Gastroesophageal sphincter (tissue), 4 donors: Measurements from ENCODE around the gene CMTM8. TPM values are rescaled to one million over a fixed set of nuclear protein-coding genes. Genes with fewer than 3 reads are reported as not detected.
A peak's percentile ranks its signal among the peaks of the same experiment; 100 is the strongest.

Source experiments
- ATAC-seq: fragments of 150-250 bp; one replicate; pipeline ENCODE4 v1.9.1; 2016; ENCODE audit warnings: mild to moderate bottlenecking, moderate library complexity
- H3K27ac ChIP-seq, 4 donors: fragments of 200-600 bp; sonication (generic) in 3 of 4; 1 replicate in 3 of 4; 2 replicates in 1 of 4; pipeline ENCODE4 v1.5.1; 2016 to 2019
- H3K27me3 ChIP-seq: fragments of 200-600 bp; sonication (generic); one replicate; pipeline ENCODE4 v1.5.1; 2019
- H3K36me3 ChIP-seq, 2 donors: fragments of 200-600 bp; sonication (generic); one replicate each; pipeline ENCODE4 v1.5.1; 2019; ENCODE audit warnings: control low read depth in 1 of 2
- H3K4me1 ChIP-seq, 3 donors: fragments of 200-600 bp; sonication (generic); 1 replicate in 2 of 3; 2 replicates in 1 of 3; pipeline ENCODE4 v1.5.1; 2016 to 2019; ENCODE audit warnings: control low read depth in 2 of 3
- H3K4me3 ChIP-seq, 2 donors: fragments of 200-600 bp; sonication (generic); one replicate each; pipeline ENCODE4 v1.5.1; 2019; ENCODE audit warnings: mild to moderate bottlenecking in 1 of 2, moderate library complexity in 1 of 2
- H3K9me3 ChIP-seq, 3 donors: fragments of 200-600 bp; sonication (generic); one replicate each; pipeline ENCODE4 v1.5.1; 2017 to 2019; ENCODE audit warnings: control low read depth in 2 of 3
- CTCF ChIP-seq, 4 experiments: fragments of 200-600 bp in 2 of 4; fragments of 450-650 bp in 2 of 4; sonication (generic) in 1 of 4; IDR thresholded peaks; one replicate each; pipeline ENCODE4 v1.5.1; 2017 to 2019; ENCODE audit warnings: antibody characterized with exemption in 4 of 4, mild to moderate bottlenecking in 2 of 4, moderate library complexity in 2 of 4
- EP300 ChIP-seq: sonication (generic); formaldehyde crosslinking; IDR thresholded peaks from one replicate; pipeline ENCODE4 v1.6.1; 2017; ENCODE audit warnings: antibody characterized with exemption, mild to moderate bottlenecking
- POLR2A ChIP-seq, 2 donors: fragments of 450-650 bp; IDR thresholded peaks; one replicate each; pipeline ENCODE4 v1.6.1; 2017; ENCODE audit warnings: antibody characterized with exemption in 2 of 2, mild to moderate bottlenecking in 2 of 2, moderate library complexity in 1 of 2
- POLR2AphosphoS5 ChIP-seq: sonication (generic); formaldehyde crosslinking; IDR thresholded peaks from one replicate; pipeline ENCODE4 v1.6.1; 2017; ENCODE audit warnings: antibody characterized with exemption
- WGBS, 2 donors: methylation state at CpG; one replicate each; pipeline ENCODE4 v1.1.5; 2018; ENCODE audit warnings: low coverage in 1 of 2; 5-methylcytosine and 5-hydroxymethylcytosine counted together
- total RNA-seq, 4 donors: library from RNA; depleted of rRNA; stranded (reverse); fragments of >200 nt; gene quantifications; one replicate each; pipeline ENCODE4 v1.1.0, GENCODE V29; 2016

The CMTM8 gene
- total RNA-seq, 4 donors from 2014 or later = 1.2 to 3.1 (median 1.6) TPM

- no peak overlapping the region for H3K4me3 ChIP-seq
- H3K27me3 ChIP-seq = no peaks in the 10 kb centered on the region
- no peak overlapping the region for H3K27ac ChIP-seq
- no peaks in the 10 kb centered on the region for H3K36me3 ChIP-seq
- no peaks in the 10 kb centered on the region for H3K4me1 ChIP-seq
- TF ChIP-seq EP300 (no peak), POLR2AphosphoS5 (no peak), CTCF (IDR thresholded peaks at IDR 0.05) (peak; percentile 64 to 70 (median 68)), POLR2A (IDR thresholded peaks at IDR 0.05) (no peak)
- H3K9me3 ChIP-seq = no peaks in the 10 kb centered on the region
- WGBS, 2 donors = 60 to 70% methylated on average over 8 of the region's 12 CpGs
- ATAC-seq = peak; percentile 58
These were observed 136.5 kb downstream of the CMTM8 start for GRCh38 chr3:32374788-32375595.

- 91 to 100% methylated on average over 2 to 5 of the region's 5 CpGs for WGBS, 2 donors
- Histone ChIP-seq H3K27me3 (no peaks in the 10 kb centered on the region), H3K4me3 (no peak overlapping the region), H3K36me3 (no peaks in the 10 kb centered on the region), H3K27ac (no peak overlapping the region), H3K4me1 (no peaks in the 10 kb centered on the region), H3K9me3 (no peaks in the 10 kb centered on the region)
- TF ChIP-seq POLR2A (IDR thresholded peaks at IDR 0.05) = no peak
- no peak for TF ChIP-seq CTCF (IDR thresholded peaks at IDR 0.05)
- TF ChIP-seq POLR2AphosphoS5 = no peak
- no peak for TF ChIP-seq EP300
- ATAC-seq = no peak
These were observed 137.1 kb downstream of the CMTM8 start for GRCh38 chr3:32375596-32375930.

DNA sequence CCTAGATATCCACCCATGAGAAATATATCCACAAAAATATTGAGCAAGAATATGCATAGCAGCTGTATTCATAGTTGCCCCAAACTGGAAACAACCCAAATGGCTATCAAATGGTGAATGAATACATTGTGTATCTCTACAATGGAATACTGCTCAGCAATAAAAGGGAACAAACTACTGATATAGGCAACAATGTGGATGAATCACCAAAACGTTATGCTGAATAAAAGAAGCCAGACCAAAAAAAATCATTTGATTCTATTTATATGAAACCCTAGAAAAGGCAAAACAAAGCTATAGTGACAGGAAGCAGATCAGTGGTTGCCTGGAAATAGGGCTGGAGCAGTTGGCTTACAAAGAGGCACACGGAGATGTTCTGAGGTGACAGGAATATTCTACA, 137.6 kb downstream of the CMTM8 start:
- no peaks in the 10 kb centered on the region for H3K27me3 ChIP-seq
- H3K27ac ChIP-seq = no peak overlapping the region
- no peak overlapping the region for H3K4me3 ChIP-seq
- TF ChIP-seq EP300 (no peak), POLR2AphosphoS5 (no peak), POLR2A (IDR thresholded peaks at IDR 0.05) (no peak), CTCF (IDR thresholded peaks at IDR 0.05) (no peak)
- no peaks in the 10 kb centered on the region for H3K4me1 ChIP-seq
- WGBS, 2 donors = 35 to 58% methylated on average over 2 of the region's 2 CpGs
- H3K36me3 ChIP-seq = no peaks in the 10 kb centered on the region
- no peaks in the 10 kb centered on the region for H3K9me3 ChIP-seq
- ATAC-seq = no peak

DNA sequence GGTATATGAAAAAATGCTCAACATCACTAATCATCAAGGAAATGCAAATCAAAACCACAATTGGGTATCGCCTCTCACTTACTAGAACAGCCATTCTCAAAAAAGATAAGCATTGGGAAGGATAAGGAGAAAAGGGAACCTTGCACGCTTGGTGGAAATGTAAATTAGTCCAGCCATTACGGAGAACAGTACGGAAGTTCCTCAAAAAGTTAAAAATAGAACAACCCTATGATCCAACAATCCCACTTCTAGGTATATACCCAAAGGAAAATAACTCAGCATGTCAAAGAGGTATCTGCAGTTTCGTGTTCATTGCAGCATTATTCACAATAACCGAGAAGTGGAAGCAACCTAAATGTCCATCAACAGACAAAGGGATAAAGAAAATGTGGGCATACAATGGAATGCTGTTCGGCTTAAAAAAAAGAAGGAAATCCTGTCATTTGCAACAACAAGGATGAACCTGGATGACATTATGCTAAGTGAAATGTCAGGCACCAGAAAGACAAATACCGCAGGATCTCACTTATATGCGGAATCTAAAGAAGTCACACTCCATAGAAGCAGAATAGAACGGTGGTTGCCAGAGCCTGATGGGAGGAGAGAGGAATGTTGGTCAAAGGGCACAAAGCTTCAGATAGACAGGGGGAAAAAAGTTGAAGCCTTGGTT, 141.5 kb downstream of the CMTM8 start:
- ATAC-seq = no peak
- Histone ChIP-seq H3K9me3 (no peaks in the 10 kb centered on the region), H3K27me3 (no peaks in the 10 kb centered on the region), H3K27ac (no peak overlapping the region), H3K4me3 (no peak overlapping the region), H3K36me3 (no peaks in the 10 kb centered on the region), H3K4me1 (no peaks in the 10 kb centered on the region)
- WGBS, 2 donors = 74 to 75% methylated on average over 4 to 10 of the region's 10 CpGs
- no peak for TF ChIP-seq POLR2AphosphoS5

DNA sequence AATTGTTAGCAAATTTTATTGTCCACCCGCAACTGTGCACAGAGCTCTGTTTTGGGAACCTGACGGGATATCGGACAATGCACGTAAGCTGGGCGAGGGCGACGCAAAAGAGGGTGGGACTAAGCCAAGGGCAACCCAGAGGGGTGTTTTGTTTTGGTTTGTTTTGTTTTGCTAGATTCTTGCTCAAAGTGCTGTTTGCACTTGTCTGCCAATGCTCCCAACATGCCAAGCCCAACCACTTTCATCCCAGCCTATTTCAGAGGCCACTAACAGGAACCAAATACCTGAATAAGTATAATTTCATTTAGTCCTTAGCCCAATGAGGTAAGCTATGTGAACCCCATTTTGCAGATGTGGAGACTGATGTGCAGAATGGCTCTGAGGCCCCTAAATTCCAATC, 143.4 kb downstream of the CMTM8 start:
- no peak for ATAC-seq
- Histone ChIP-seq H3K27me3 (no peaks in the 10 kb centered on the region), H3K36me3 (no peaks in the 10 kb centered on the region), H3K27ac (no peak overlapping the region), H3K4me3 (no peak overlapping the region), H3K4me1 (no peaks in the 10 kb centered on the region), H3K9me3 (no peaks in the 10 kb centered on the region)
- no peak for TF ChIP-seq POLR2A (IDR thresholded peaks at IDR 0.05)
- TF ChIP-seq EP300 = no peak
- no peak for TF ChIP-seq CTCF (IDR thresholded peaks at IDR 0.05)
- TF ChIP-seq POLR2AphosphoS5 = no peak
- 75 to 77% methylated on average over 7 of the region's 7 CpGs for WGBS, 2 donors
